Glomerular visceral epithelial cell (primary cell): Measurements from ENCODE around the gene COMTD1.
"Not testable (repeated sequence)": the region's sequence is repeated elsewhere in the genome, so short reads cannot be mapped to it uniquely, and the experiment has no call there.

Experiments
- DNase-seq: peaks from one replicate; pipeline ENCODE4 v3.0.0-alpha.2; 2016; ENCODE audit errors: extremely low spot score

The COMTD1 gene

GRCh38 chr10:75195035-75195763 lies 40.6 kb downstream of the COMTD1 start:
- DNase-seq = no peak

- DNase-seq = not testable (repeated sequence)
Measured at GRCh38 chr10:75194625-75195024, 41.1 kb downstream of the COMTD1 start.

- peak; percentile 61 for DNase-seq
Measured at GRCh38 chr10:75191821-75192568, 43.8 kb downstream of the COMTD1 start.

GRCh38 chr10:75189266-75190096 lies 46.3 kb downstream of the COMTD1 start:
- no peak for DNase-seq

GRCh38 chr10:75188522-75188921 lies 47.2 kb downstream of the COMTD1 start:
- DNase-seq = not testable (repeated sequence)

GRCh38 chr10:75187961-75188426 lies 47.8 kb downstream of the COMTD1 start:
- DNase-seq = peak; percentile 60

- no peak for DNase-seq
Measured at GRCh38 chr10:75186310-75186709, 49.4 kb downstream of the COMTD1 start.
